B cell (primary cell): ENCODE results near the gene PLN. TPM values are rescaled to one million over a fixed set of nuclear protein-coding genes. Genes with fewer than 3 reads are reported as not detected.

Source experiments
- ATAC-seq: fragments of 200-7000 bp; cut with Tn5 transposase; one replicate; pipeline ENCODE4 v1.10.0; 2021; ENCODE audit warnings: low read depth, mild to moderate bottlenecking, moderate number of reproducible peaks, moderate library complexity
- CTCF ChIA-PET: fragments of 350-600 bp; sonication (Branson Sonifier 250); formaldehyde crosslinking; loops from one replicate; lab custom pipeline; 2021; ENCODE audit warnings: antibody characterized with exemption, inconsistent platforms; lab: Charles Lee
- POLR2A ChIA-PET: fragments of 350-600 bp; sonication (Branson Sonifier 250); formaldehyde crosslinking; loops from one replicate; lab custom pipeline; 2021; ENCODE audit warnings: antibody characterized with exemption; lab: Charles Lee
- DNase-seq: peaks from one replicate; pipeline ENCODE4 v3.0.0; 2013
- H2AFZ ChIP-seq: 2 replicates; pipeline ENCODE4 v1.6.1; 2012; ENCODE audit warnings: mild to moderate bottlenecking, low read depth, low read length; ENCODE audit not compliant: insufficient read depth, poor library complexity, severe bottlenecking
- H3K27ac ChIP-seq, 2 donors: 1 replicate in 1 of 2; 2 replicates in 1 of 2; pipeline ENCODE4 v1.5.1; 2012 to 2013; ENCODE audit warnings: low read length in 2 of 2, mild to moderate bottlenecking in 2 of 2, moderate library complexity in 1 of 2
- H3K27me3 ChIP-seq, 4 experiments: fragments of 200-600 bp in 1 of 4; sonication (generic) in 1 of 4; replicated peaks in 1 of 4; 1 replicate in 2 of 4; 2 replicates in 2 of 4; pipeline versions ENCODE4 v1.6.1 to v1.7.0; 2013 to 2016; ENCODE audit warnings: low read length in 3 of 4, mild to moderate bottlenecking in 2 of 4, mixed read lengths in 1 of 4, moderate library complexity in 1 of 4; ENCODE audit not compliant: insufficient read depth in 4 of 4, control insufficient read depth in 3 of 4; ENCODE audit errors: control extremely low read depth in 1 of 4
- H3K36me3 ChIP-seq, 2 experiments: replicated peaks in 1 of 2; 1 replicate in 1 of 2; 2 replicates in 1 of 2; pipeline versions ENCODE4 v1.6.1 to v1.7.1; 2013; ENCODE audit warnings: low read length in 1 of 2; ENCODE audit not compliant: insufficient read depth in 2 of 2, control insufficient read depth in 1 of 2; ENCODE audit errors: control extremely low read depth in 1 of 2, extremely low read depth in 1 of 2
- H3K4me1 ChIP-seq, 2 donors: fragments of 200-600 bp in 1 of 2; sonication (generic) in 1 of 2; 1 replicate in 1 of 2; 2 replicates in 1 of 2; pipeline versions ENCODE4 v1.5.1 to v1.6.1; 2013 to 2017; ENCODE audit warnings: low read length in 2 of 2; ENCODE audit not compliant: control insufficient read depth in 2 of 2, insufficient read depth in 2 of 2
- H3K4me2 ChIP-seq: replicated peaks from 2 replicates; pipeline ENCODE3; 2012; ENCODE audit warnings: mild to moderate bottlenecking, low read depth, low read length; ENCODE audit not compliant: poor library complexity, severe bottlenecking
- H3K4me3 ChIP-seq, 5 experiments: fragments of 200-600 bp in 1 of 5; sonication (generic) in 1 of 5; 1 replicate in 3 of 5; 2 replicates in 2 of 5; pipeline versions ENCODE4 v1.5.1 to v1.7.0; 2011 to 2016; ENCODE audit warnings: low read length in 4 of 5, mild to moderate bottlenecking in 4 of 5, low read depth in 2 of 5, control low read depth in 1 of 5, moderate library complexity in 1 of 5; ENCODE audit not compliant: insufficient read depth in 1 of 5; ENCODE audit errors: control extremely low read depth in 1 of 5, extremely low read depth in 1 of 5
- H3K79me2 ChIP-seq: fragments of 200-600 bp; sonication (generic); one replicate; pipeline ENCODE4 v1.6.0; 2016; ENCODE audit warnings: low read length; ENCODE audit not compliant: control insufficient read depth, insufficient read depth
- H3K9ac ChIP-seq: fragments of 200-600 bp; sonication (generic); 2 replicates; pipeline ENCODE4 v1.6.1; 2017; ENCODE audit warnings: mild to moderate bottlenecking, low read length, moderate library complexity
- H3K9me3 ChIP-seq, 3 donors: one replicate each; pipeline versions ENCODE4 v1.6.1 to v1.7.1; 2013; ENCODE audit warnings: low read length in 2 of 3; ENCODE audit not compliant: control insufficient read depth in 2 of 3, insufficient read depth in 1 of 3; ENCODE audit errors: control extremely low read depth in 1 of 3
- H4K20me1 ChIP-seq: 2 replicates; pipeline ENCODE4 v1.6.0; 2012; ENCODE audit warnings: mild to moderate bottlenecking, low read length; ENCODE audit not compliant: insufficient read depth, control insufficient read depth, poor library complexity, severe bottlenecking
- H3K27ac Mint-ChIP-seq: one replicate; pipeline ENCODE4 v1.8.0; 2021; ENCODE audit warnings: mixed read lengths
- H3K27me3 Mint-ChIP-seq: one replicate; pipeline ENCODE4 v1.8.0; 2021; ENCODE audit warnings: mixed read lengths
- H3K4me1 Mint-ChIP-seq: one replicate; pipeline ENCODE4 v1.8.0; 2021; ENCODE audit warnings: mixed read lengths
- H3K4me3 Mint-ChIP-seq: one replicate; pipeline ENCODE4 v1.8.0; 2021; ENCODE audit warnings: mixed read lengths
- H3K9me3 Mint-ChIP-seq: one replicate; pipeline ENCODE4 v1.8.0; 2022; ENCODE audit warnings: mixed read lengths; ENCODE audit not compliant: insufficient read depth
- EZH2 ChIP-seq: IDR thresholded peaks from 2 replicates; pipeline ENCODE4 v1.6.1; 2012; ENCODE audit warnings: borderline replicate concordance, low read depth, mild to moderate bottlenecking, moderate library complexity, low read length; ENCODE audit not compliant: insufficient read depth, poor library complexity, severe bottlenecking
- WGBS: methylation state at CpG from one replicate; pipeline ENCODE4 v1.1.5; 2013; ENCODE audit warnings: missing lambda C conversion rate; ENCODE audit not compliant: insufficient coverage; 5-methylcytosine and 5-hydroxymethylcytosine counted together
- intact Hi-C: fragments of 100-400 bp; cut with micrococcal nuclease; formaldehyde crosslinking; loops from one replicate; pipeline ENCODE4 v1.10.0; 2022
- polyA plus RNA-seq: library from polyadenylated mRNA; depleted of rRNA; stranded (reverse); fragments of >200 nt; gene quantifications from 2 replicates; pipeline ENCODE4 v1.2.3, GENCODE V29; 2012
- total RNA-seq, 2 donors: library from RNA; stranded (reverse); fragments of 120-200 nt in 1 of 2; gene quantifications; 1 replicate in 1 of 2; 2 replicates in 1 of 2; pipeline versions ENCODE4 v1.2.3 to v1.2.4, GENCODE V29; 2013 to 2022
- TF ChIP-seq, protein P1 (sequence below): fragments of 200-600 bp; IDR thresholded peaks from one replicate; pipeline ENCODE4 v1.8.0; 2022; ENCODE audit warnings: antibody characterized with exemption, mild to moderate bottlenecking

Gene PLN
- total and polyA plus RNA-seq, 2 donors (not counting 1 experiment from before 2014, with no cell fraction given): not detected

DNA sequence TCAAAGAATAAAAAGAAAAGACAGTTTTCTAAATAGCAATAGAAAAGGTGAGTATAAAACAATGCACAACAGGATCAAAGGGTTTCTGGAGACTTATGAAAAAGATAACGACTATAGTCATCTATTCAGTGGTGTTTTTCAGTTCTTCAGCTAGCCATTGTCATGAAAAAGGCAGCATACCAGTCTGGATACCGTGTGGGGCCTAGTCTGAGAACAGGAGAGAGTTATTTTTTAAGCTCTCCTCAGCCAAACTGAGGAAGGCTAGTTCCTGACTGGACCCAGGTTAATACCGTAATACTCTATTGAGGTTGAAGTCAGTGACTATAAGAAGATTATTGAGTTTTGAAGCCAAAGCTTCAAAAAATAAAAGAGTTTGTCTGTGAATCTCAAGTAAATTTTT, 49.5 kb downstream of the PLN start:
- Histone ChIP-seq H3K4me3 (no peak overlapping the region), H3K27me3 (no peaks in the 10 kb centered on the region), H4K20me1 (no peaks in the 10 kb centered on the region), H3K27ac (no peak overlapping the region), H3K4me1 (no peaks in the 10 kb centered on the region), H2AFZ (no peak overlapping the region), H3K79me2 (peaks cover 6% of the 10 kb centered on the region), H3K9me3 (no peaks in the 10 kb centered on the region), H3K4me2 (no peak overlapping the region), H3K9ac (no peak overlapping the region), H3K36me3 (peaks cover 0 to 2% of the 10 kb centered on the region in 2 experiments)
- Mint-ChIP-seq H3K4me3 (no peak overlapping the region), H3K9me3 (no peaks in the 10 kb centered on the region), H3K4me1 (no peaks in the 10 kb centered on the region), H3K27ac (no peak overlapping the region), H3K27me3 (no peaks in the 10 kb centered on the region)
- ChIA-PET CTCF (interaction anchor here (1.0 to 1.1 kb wide), 2 partner anchors 23 to 32 kb away, joined by 3 to 5 read pairs; no protein-coding TSS in a partner anchor), POLR2A (no interaction called here)
- no peak for DNase-seq
- WGBS: 93% methylated on average over 2 of the region's 3 CpGs
- intact Hi-C loops: no loop called here
- TF ChIP-seq EZH2: no peak
- TF ChIP-seq, protein P1, sequence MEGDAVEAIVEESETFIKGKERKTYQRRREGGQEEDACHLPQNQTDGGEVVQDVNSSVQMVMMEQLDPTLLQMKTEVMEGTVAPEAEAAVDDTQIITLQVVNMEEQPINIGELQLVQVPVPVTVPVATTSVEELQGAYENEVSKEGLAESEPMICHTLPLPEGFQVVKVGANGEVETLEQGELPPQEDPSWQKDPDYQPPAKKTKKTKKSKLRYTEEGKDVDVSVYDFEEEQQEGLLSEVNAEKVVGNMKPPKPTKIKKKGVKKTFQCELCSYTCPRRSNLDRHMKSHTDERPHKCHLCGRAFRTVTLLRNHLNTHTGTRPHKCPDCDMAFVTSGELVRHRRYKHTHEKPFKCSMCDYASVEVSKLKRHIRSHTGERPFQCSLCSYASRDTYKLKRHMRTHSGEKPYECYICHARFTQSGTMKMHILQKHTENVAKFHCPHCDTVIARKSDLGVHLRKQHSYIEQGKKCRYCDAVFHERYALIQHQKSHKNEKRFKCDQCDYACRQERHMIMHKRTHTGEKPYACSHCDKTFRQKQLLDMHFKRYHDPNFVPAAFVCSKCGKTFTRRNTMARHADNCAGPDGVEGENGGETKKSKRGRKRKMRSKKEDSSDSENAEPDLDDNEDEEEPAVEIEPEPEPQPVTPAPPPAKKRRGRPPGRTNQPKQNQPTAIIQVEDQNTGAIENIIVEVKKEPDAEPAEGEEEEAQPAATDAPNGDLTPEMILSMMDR: no peak
- no peak for ATAC-seq

DNA sequence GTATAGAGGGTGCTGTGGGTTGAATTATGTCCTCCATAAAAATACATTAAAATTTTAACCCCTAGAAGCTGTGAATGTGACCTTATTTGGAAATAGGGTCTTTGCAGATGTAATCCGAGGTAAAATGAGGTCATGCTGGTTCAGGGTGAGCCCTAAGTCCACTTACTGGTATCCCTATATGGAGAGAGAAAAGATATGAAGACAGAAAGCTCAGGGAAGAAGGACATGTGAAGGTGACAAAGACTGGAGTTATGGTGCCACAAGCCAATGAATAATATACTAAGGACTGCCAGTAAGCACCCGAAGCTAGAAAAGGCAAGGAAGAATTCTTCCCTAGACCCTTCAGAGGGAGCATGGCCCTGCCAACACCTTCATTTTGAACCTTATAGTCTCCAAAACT, 50.2 kb downstream of the PLN start:
- no peak overlapping the region for H3K27ac Mint-ChIP-seq
- peaks cover 6% of the 10 kb centered on the region for H3K79me2 ChIP-seq

More for the DNA sequence above, 50.2 kb downstream of the PLN start:
- H3K9me3 ChIP-seq: peaks cover 0 to 2% (median 0%) of the 10 kb centered on the region in 3 donors
- no CpG with 5 or more reads among the region's 2 CpGs for WGBS
- ChIA-PET POLR2A (no interaction called here), CTCF (interaction anchor here (1.0 to 1.1 kb wide), 2 partner anchors 22 to 33 kb away, joined by 3 to 5 read pairs; no protein-coding TSS in a partner anchor)
- no peaks in the 10 kb centered on the region for H4K20me1 ChIP-seq
- no peaks in the 10 kb centered on the region for H3K4me1 ChIP-seq
- no peak overlapping the region for H2AFZ ChIP-seq
- Mint-ChIP-seq H3K9me3 (no peaks in the 10 kb centered on the region), H3K4me3 (no peak overlapping the region), H3K27me3 (no peaks in the 10 kb centered on the region), H3K4me1 (no peaks in the 10 kb centered on the region)
- H3K27me3 ChIP-seq: no peaks in the 10 kb centered on the region
- peaks cover 2 to 4% of the 10 kb centered on the region in 2 experiments for H3K36me3 ChIP-seq
- H3K4me2 ChIP-seq: no peak overlapping the region
- no peak overlapping the region for H3K4me3 ChIP-seq
- DNase-seq (no peak), ATAC-seq (no peak)
- no peak overlapping the region for H3K9ac ChIP-seq
- intact Hi-C loops: no loop called here
- TF ChIP-seq, protein P1: no peak
- no peak for TF ChIP-seq EZH2
- H3K27ac ChIP-seq: no peak overlapping the region
